Frontal cortex (tissue), 4 donors: ENCODE data around the gene CD79B. TPM values are rescaled to one million over a fixed set of nuclear protein-coding genes. Genes with fewer than 3 reads are reported as not detected.
A peak's percentile ranks its signal among the peaks of the same experiment; 100 is the strongest.
"Not testable (repeated sequence)": the region's sequence is repeated elsewhere in the genome, so short reads cannot be mapped to it uniquely, and the experiment has no call there.

Experiments
- DNase-seq, 2 donors: peaks; one replicate each; pipeline ENCODE4 v3.0.0; 2012; ENCODE audit warnings: low spot score in 2 of 2
- FAIRE-seq: peaks from 2 replicates; lab custom pipeline; 2012; peaks lifted over from hg19 to GRCh38; lab: Jason Lieb, UNC
- small RNA-seq: library from RNA; depleted of rRNA; stranded (forward); fragments of <200 nt; gene quantifications from one replicate; pipeline ENCODE3, GENCODE V24; 2014
- total RNA-seq: library from RNA; depleted of rRNA; stranded (reverse); fragments of >200 nt; gene quantifications from one replicate; pipeline ENCODE4 v1.2.3, GENCODE V29; 2014
- donor health status: control.
- donor health status: control.
- donor health status: control.

The CD79B gene
- total RNA-seq, 1 donor from 2014 or later: under 0.01 TPM

DNA sequence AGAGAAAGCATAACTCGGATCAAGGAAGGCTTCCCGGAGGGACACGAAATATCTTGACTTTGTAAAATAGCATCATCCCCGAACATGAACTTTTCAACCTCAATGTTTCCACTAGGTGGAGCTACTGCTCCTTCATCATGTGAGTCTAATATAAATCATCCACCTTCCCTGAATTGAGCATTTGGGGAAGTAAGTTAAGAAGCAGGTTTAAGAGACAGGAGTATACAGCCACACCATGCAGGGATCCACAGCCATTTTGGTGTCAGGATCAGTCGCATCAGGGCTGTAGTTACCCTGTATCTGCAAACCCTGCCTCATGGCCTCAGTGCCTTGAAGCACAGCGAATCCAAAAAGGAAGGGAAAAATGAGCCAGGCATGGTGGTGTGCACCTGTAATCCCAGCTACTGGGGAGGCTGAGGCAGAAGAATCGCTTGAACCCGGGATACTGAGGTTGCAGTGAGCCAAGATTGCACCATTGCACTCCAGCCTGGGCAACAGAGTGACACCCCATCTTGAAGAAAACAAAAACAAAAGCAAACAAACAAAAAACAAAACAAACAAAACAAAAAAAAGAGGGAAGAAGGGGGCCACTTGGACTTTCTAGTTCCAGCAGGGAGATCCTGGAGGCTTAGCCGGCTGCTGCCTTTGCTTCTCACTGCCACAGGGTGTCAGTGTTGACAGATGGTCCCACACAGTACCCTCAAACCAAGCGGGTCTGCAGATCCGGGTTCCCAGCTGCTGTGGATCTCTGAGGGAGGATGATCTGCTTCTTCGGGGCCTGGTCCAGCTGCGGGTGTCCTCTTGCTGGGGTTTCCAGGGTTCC lies 42.9 kb downstream of the CD79B start:
- DNase-seq, FAIRE-seq: not testable (repeated sequence)

- not testable (repeated sequence) for FAIRE-seq
Observed at GRCh38 chr17:63885119-63885518, 47.0 kb downstream of the CD79B start.

GRCh38 chr17:63882626-63883126 lies 49.5 kb downstream of the CD79B start:
- DNase-seq, FAIRE-seq: not testable (repeated sequence)

More at GRCh38 chr17:63885119-63885518, 47.0 kb downstream of the CD79B start:
- DNase-seq: not testable (repeated sequence)

DNA sequence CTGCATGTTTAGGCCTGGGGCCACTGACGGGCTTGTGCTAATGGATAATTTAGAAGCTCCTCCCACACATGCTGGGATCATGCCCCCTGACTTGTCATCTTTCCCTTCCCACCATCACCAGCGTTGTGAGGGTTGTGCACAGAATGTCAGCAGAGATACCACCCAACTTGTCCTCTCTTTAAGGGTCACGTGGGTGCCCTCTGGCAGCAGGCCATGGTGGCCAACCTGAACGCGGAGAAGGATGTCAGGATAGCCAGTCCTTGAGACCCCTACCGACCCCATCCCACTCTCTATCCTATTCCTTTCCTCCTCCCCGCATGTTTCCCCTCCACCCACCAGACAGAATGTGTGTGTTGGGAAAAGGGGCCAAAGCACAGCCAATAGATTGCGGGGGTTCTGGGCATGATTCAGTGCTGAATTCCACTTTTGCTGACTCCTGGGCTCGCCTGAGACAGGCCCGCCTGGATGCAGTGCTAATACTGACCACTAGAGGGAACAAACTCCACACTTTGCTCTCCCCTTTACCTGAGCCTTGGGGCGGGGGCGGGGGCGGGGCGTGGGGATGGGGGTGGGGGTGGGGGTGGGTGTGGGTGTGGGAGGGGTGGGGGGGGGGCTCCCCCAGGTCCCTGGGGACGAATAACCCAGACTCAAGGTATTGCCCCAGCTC lies 50.1 kb downstream of the CD79B start, which contains the start of gene GH2:
GH2 (minus strand) TSS at position 10 of the 667 bp plus-strand sequence. CDS start 143 bp downstream, outside the sequence.
- FAIRE-seq: no peak
- DNase-seq: peak; percentile 30 to 69

- FAIRE-seq, DNase-seq: not testable (repeated sequence)
Observed at GRCh38 chr17:63881337-63881736, 50.8 kb downstream of the CD79B start.

GRCh38 chr17:63880706-63881105 lies 51.4 kb downstream of the CD79B start:
- FAIRE-seq (no peak), DNase-seq (no peak)

Small RNA genes lying within 50 kb of the gene (small RNA-seq; reads per million reads assigned to genes)
- gene AC040958.1 (not detected), gene AC127029.1 (not detected), gene GH1 (not detected)

Other genes with a start within 250 kb of the CD79B start
- gene LIMD2, start 232.2 kb downstream of the CD79B start, total RNA-seq: 19.2 TPM
- 19.6 TPM for gene STRADA, start 190.5 kb downstream of the CD79B start, total RNA-seq
- 49.3 TPM for gene CCDC47, start 158.7 kb downstream of the CD79B start, total RNA-seq
- gene DDX42, start 158.2 kb downstream of the CD79B start, total RNA-seq: 64.0 TPM
- gene PSMC5, start 104.9 kb downstream of the CD79B start, total RNA-seq: 47.3 TPM
- 34.6 TPM for gene FTSJ3, start 104.7 kb downstream of the CD79B start, total RNA-seq
- gene SMARCD2, start 89.6 kb downstream of the CD79B start, total RNA-seq: 9.4 TPM
- not detected for gene CSH2, start 58.7 kb downstream of the CD79B start, total RNA-seq
- not detected for gene GH2, start 50.4 kb downstream of the CD79B start, total RNA-seq
- not detected for gene CSH1, start 35.8 kb downstream of the CD79B start, total RNA-seq
- not detected for gene CSHL1, start 21.1 kb downstream of the CD79B start, total RNA-seq
- gene GH1, start 13.5 kb downstream of the CD79B start, total RNA-seq: not detected
- gene SCN4A, start 40.6 kb upstream of the CD79B start, total RNA-seq: not detected
- gene PRR29, start 66.0 kb upstream of the CD79B start, total RNA-seq: 2.0 TPM
- gene ICAM2, start 88.3 kb upstream of the CD79B start, total RNA-seq: 7.3 TPM
- 3.7 TPM for gene ERN1, start 197.8 kb upstream of the CD79B start, total RNA-seq